Liver (tissue), 3 donors: Measurements from ENCODE around the gene RRP15.

Source experiments
- CTCF ChIP-seq: fragments of 150-350 bp; IDR thresholded peaks from 2 replicates; pipeline ENCODE4 v1.5.1; 2017; ENCODE audit warnings: improper control_type of control experiment, low read depth, low read length; ENCODE audit not compliant: missing input control
- RAD21 ChIP-seq, 2 donors: IDR thresholded peaks; 2 replicates each; pipeline ENCODE4 v1.6.1; 2016; ENCODE audit warnings: antibody characterized with exemption in 2 of 2, mild to moderate bottlenecking in 2 of 2
- TF ChIP-seq, protein P1 (sequence below): IDR thresholded peaks from 2 replicates; pipeline ENCODE4 v1.6.1; 2016; ENCODE audit warnings: antibody characterized with exemption
- donor health status: healthy.
- donor health status: healthy.

- TF ChIP-seq RAD21 (IDR thresholded peaks at IDR 0.05): no peak
- no peak for TF ChIP-seq CTCF
- TF ChIP-seq, protein P1, sequence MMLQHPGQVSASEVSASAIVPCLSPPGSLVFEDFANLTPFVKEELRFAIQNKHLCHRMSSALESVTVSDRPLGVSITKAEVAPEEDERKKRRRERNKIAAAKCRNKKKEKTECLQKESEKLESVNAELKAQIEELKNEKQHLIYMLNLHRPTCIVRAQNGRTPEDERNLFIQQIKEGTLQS: no peak
These were observed 7.4 kb downstream of the RRP15 start for GRCh38 chr1:218292515-218292914.
